Measurements from ENCODE around the gene NGDN. TPM values are rescaled to one million over a fixed set of nuclear protein-coding genes. Genes with fewer than 3 reads are reported as not detected.
"Not testable (repeated sequence)": the region's sequence is repeated elsewhere in the genome, so short reads cannot be mapped to it uniquely, and the experiment has no call there.

Gene NGDN
- 45.6 and 48.6 TPM in 2 replicates for total RNA-seq
- long read RNA-seq, transcript NGDN-202 (11 exons, 1,143 nt) = major isoform, 35 of 76 reads
- long read RNA-seq, partial matches to known transcripts = 9 of 76 reads
- long read RNA-seq, other reads (novel, unspliced or antisense) = 27 of 76 reads

GRCh38 chr14:23469127-23469905 lies at the start of gene NGDN:
Gene NGDN, plus strand, starts transcription at chr14:23469703. Its CDS starts 13 bp downstream, at chr14:23469716.
- peaks cover 12% of the 10 kb centered on the region for H3K4me1 Mint-ChIP-seq (ENCODE audit: low read depth)
- H3K36me3 Mint-ChIP-seq (ENCODE audit: insufficient read depth) = peaks cover 6% of the 10 kb centered on the region
- no peaks in the 10 kb centered on the region for H3K9me3 Mint-ChIP-seq (ENCODE audit: low read depth)
- no peaks in the 10 kb centered on the region for H3K27me3 Mint-ChIP-seq
- H3K27ac Mint-ChIP-seq = no peak within 1 kb of the TSS
- peak; percentile 91 for DNase-seq (ENCODE audit: low spot score, unreplicated experiment)
- no peak within 1 kb of the TSS for H3K4me3 Mint-ChIP-seq (ENCODE audit: low read depth)
- peak; percentile 87 for TF ChIP-seq CTCF (IDR thresholded peaks at IDR 0.05; ENCODE audit: unreplicated experiment)

- Mint-ChIP-seq H3K4me3 (ENCODE audit: low read depth) (no peak overlapping the region), H3K36me3 (ENCODE audit: insufficient read depth) (no peaks in the 10 kb centered on the region), H3K9me3 (ENCODE audit: low read depth) (no peaks in the 10 kb centered on the region)
Observed at GRCh38 chr14:23421594-23421993, 47.9 kb upstream of the NGDN start.

GRCh38 chr14:23423657-23424056 lies 45.8 kb upstream of the NGDN start:
- H3K27ac Mint-ChIP-seq = no peak overlapping the region
- H3K36me3 Mint-ChIP-seq (ENCODE audit: insufficient read depth) = no peaks in the 10 kb centered on the region
- H3K9me3 Mint-ChIP-seq (ENCODE audit: low read depth) = no peaks in the 10 kb centered on the region
- no peak for DNase-seq (ENCODE audit: low spot score, unreplicated experiment)
- H3K4me1 Mint-ChIP-seq (ENCODE audit: low read depth) = no peaks in the 10 kb centered on the region
- peaks cover 18% of the 10 kb centered on the region for H3K27me3 Mint-ChIP-seq
- no peak for TF ChIP-seq CTCF (IDR thresholded peaks at IDR 0.05; ENCODE audit: unreplicated experiment)
- H3K4me3 Mint-ChIP-seq (ENCODE audit: low read depth) = no peak overlapping the region

More at GRCh38 chr14:23421594-23421993, 47.9 kb upstream of the NGDN start:
- no peaks in the 10 kb centered on the region for H3K4me1 Mint-ChIP-seq (ENCODE audit: low read depth)
- peaks cover 15% of the 10 kb centered on the region for H3K27me3 Mint-ChIP-seq
- no peak for DNase-seq (ENCODE audit: low spot score, unreplicated experiment)
- no peak overlapping the region for H3K27ac Mint-ChIP-seq
- TF ChIP-seq CTCF (IDR thresholded peaks at IDR 0.05; ENCODE audit: unreplicated experiment) = no peak

GRCh38 chr14:23425169-23425568 lies 44.3 kb upstream of the NGDN start:
- Mint-ChIP-seq H3K4me1 (ENCODE audit: low read depth) (no peaks in the 10 kb centered on the region), H3K4me3 (ENCODE audit: low read depth) (no peak overlapping the region)

GRCh38 chr14:23425798-23426197 lies 43.7 kb upstream of the NGDN start:
- H3K4me1 Mint-ChIP-seq (ENCODE audit: low read depth); H3K27ac Mint-ChIP-seq; H3K9me3 Mint-ChIP-seq (ENCODE audit: low read depth); H3K36me3 Mint-ChIP-seq (ENCODE audit: insufficient read depth); DNase-seq (ENCODE audit: low spot score, unreplicated experiment); H3K4me3 Mint-ChIP-seq (ENCODE audit: low read depth): not testable (repeated sequence)
- H3K27me3 Mint-ChIP-seq = peaks cover 19% of the 10 kb centered on the region

More at GRCh38 chr14:23425169-23425568, 44.3 kb upstream of the NGDN start:
- Mint-ChIP-seq H3K9me3 (ENCODE audit: low read depth) (no peaks in the 10 kb centered on the region), H3K27ac (no peak overlapping the region), H3K27me3 (peaks cover 19% of the 10 kb centered on the region), H3K36me3 (ENCODE audit: insufficient read depth) (no peaks in the 10 kb centered on the region)
- no peak for TF ChIP-seq CTCF (IDR thresholded peaks at IDR 0.05; ENCODE audit: unreplicated experiment)
- no peak for DNase-seq (ENCODE audit: low spot score, unreplicated experiment)
